EL (cell line): ENCODE results near the gene TEK.
A peak's percentile ranks its signal among the peaks of the same experiment; 100 is the strongest.
"Not testable (repeated sequence)": the region's sequence is repeated elsewhere in the genome, so short reads cannot be mapped to it uniquely, and the experiment has no call there.

ENCODE experiments used
- DNase-seq: peaks from one replicate; pipeline ENCODE4 v3.0.0-alpha.2; 2016

TEK gene

GRCh38 chr9:27182421-27182820 is 73.4 kb downstream of the TEK start:
- no peak for DNase-seq

GRCh38 chr9:27183131-27183530 is 74.1 kb downstream of the TEK start:
- DNase-seq: no peak

GRCh38 chr9:27183701-27184100 is 74.7 kb downstream of the TEK start:
- no peak for DNase-seq

- DNase-seq: no peak
These were observed 75.7 kb downstream of the TEK start for GRCh38 chr9:27184556-27185351.

GRCh38 chr9:27188426-27188825 is 79.4 kb downstream of the TEK start:
- no peak for DNase-seq

GRCh38 chr9:27189426-27189825 is 80.4 kb downstream of the TEK start:
- DNase-seq: peak; percentile 22

GRCh38 chr9:27192291-27192960 is 83.4 kb downstream of the TEK start:
- no peak for DNase-seq

GRCh38 chr9:27193886-27194285 is 84.9 kb downstream of the TEK start:
- peak; percentile 16 for DNase-seq

- peak; percentile 81 for DNase-seq
These were observed 85.5 kb downstream of the TEK start for GRCh38 chr9:27194401-27195091.

- DNase-seq: no peak
These were observed 86.2 kb downstream of the TEK start for GRCh38 chr9:27195191-27195590.

GRCh38 chr9:27196383-27196782 is 87.4 kb downstream of the TEK start:
- DNase-seq: no peak

- no peak for DNase-seq
These were observed 89.2 kb downstream of the TEK start for GRCh38 chr9:27198190-27198589.

GRCh38 chr9:27202056-27202455 is 93.0 kb downstream of the TEK start:
- DNase-seq: no peak

- no peak for DNase-seq
These were observed 94.8 kb downstream of the TEK start for GRCh38 chr9:27203783-27204182.

- DNase-seq: peak; percentile 45
These were observed 95.6 kb downstream of the TEK start for GRCh38 chr9:27204578-27204977.

GRCh38 chr9:27205198-27205597 is 96.2 kb downstream of the TEK start:
- DNase-seq: no peak

GRCh38 chr9:27206041-27206440 is 97.0 kb downstream of the TEK start:
- no peak for DNase-seq

GRCh38 chr9:27209034-27209433 is 100.0 kb downstream of the TEK start:
- DNase-seq: no peak

GRCh38 chr9:27210588-27210987 is 101.6 kb downstream of the TEK start:
- DNase-seq: no peak

- no peak for DNase-seq
These were observed 103.2 kb downstream of the TEK start for GRCh38 chr9:27212191-27212590.

- DNase-seq: no peak
These were observed 103.6 kb downstream of the TEK start for GRCh38 chr9:27212621-27213020.

- DNase-seq: peak; percentile 40
These were observed 118.2 kb downstream of the TEK start for GRCh38 chr9:27227192-27227591.

GRCh38 chr9:27239648-27240047 is 130.6 kb downstream of the TEK start:
- not testable (repeated sequence) for DNase-seq

GRCh38 chr9:27247756-27248155 is 138.7 kb downstream of the TEK start:
- peak; percentile 57 for DNase-seq
